H1 (cell line): ENCODE results near the gene FOXC1. TPM values are rescaled to one million over a fixed set of nuclear protein-coding genes. Genes with fewer than 3 reads are reported as not detected.

ENCODE experiments used
- CTCF ChIA-PET: fragments of 300-600 bp; sonication (Branson Sonifier 250); formaldehyde crosslinking; loops from one replicate; lab custom pipeline; 2021; ENCODE audit not compliant: partially characterized antibody; lab: Charles Lee
- POLR2A ChIA-PET: fragments of 300-600 bp; sonication (Branson Sonifier 250); formaldehyde crosslinking; loops from one replicate; lab custom pipeline; 2021; ENCODE audit warnings: inconsistent platforms; ENCODE audit not compliant: partially characterized antibody; lab: Charles Lee
- DNase-seq, 2 experiments: peaks; one replicate each; pipeline versions ENCODE4 v3.0.0 to v3.0.0-alpha.2; 2010 to 2022; ENCODE audit warnings: low spot score in 2 of 2, low read depth in 1 of 2, mixed read lengths in 1 of 2
- FAIRE-seq: peaks from 2 replicates; lab custom pipeline; 2011; peaks lifted over from hg19 to GRCh38; lab: Jason Lieb, UNC
- H2AFZ ChIP-seq: 2 replicates; pipeline ENCODE4 v1.8.1; 2012; ENCODE audit warnings: low read length, inconsistent platforms
- H2AK5ac ChIP-seq: 2 replicates; pipeline ENCODE4 v1.6.1; 2013; ENCODE audit warnings: low read depth, low read length
- H2BK120ac ChIP-seq: replicated peaks from 2 replicates; pipeline ENCODE3; 2013; ENCODE audit warnings: low read depth, low read length, inconsistent platforms
- H2BK12ac ChIP-seq: 2 replicates; pipeline ENCODE4 v1.6.1; 2013; ENCODE audit warnings: low read depth, low read length
- H2BK15ac ChIP-seq: 2 replicates; pipeline ENCODE4 v1.6.1; 2013; ENCODE audit warnings: low read length
- H2BK20ac ChIP-seq: 2 replicates; pipeline ENCODE4 v1.6.1; 2013; ENCODE audit warnings: low read length
- H2BK5ac ChIP-seq: 2 replicates; pipeline ENCODE4 v1.6.1; 2013; ENCODE audit warnings: low read depth, low read length
- H3K14ac ChIP-seq: 2 replicates; pipeline ENCODE4 v1.6.1; 2013; ENCODE audit warnings: inconsistent platforms; ENCODE audit not compliant: insufficient read length
- H3K18ac ChIP-seq: 2 replicates; pipeline ENCODE4 v1.6.1; 2013; ENCODE audit warnings: low read length; ENCODE audit errors: extremely low read depth
- H3K23ac ChIP-seq: 2 replicates; pipeline ENCODE4 v1.6.1; 2013; ENCODE audit warnings: inconsistent platforms; ENCODE audit not compliant: insufficient read length
- H3K23me2 ChIP-seq: 2 replicates; pipeline ENCODE4 v1.6.1; 2013; ENCODE audit warnings: low read depth, low read length
- H3K27ac ChIP-seq: 2 replicates; pipeline ENCODE4 v1.6.1; 2011; ENCODE audit warnings: low read depth, low read length, inconsistent platforms
- H3K27me3 ChIP-seq, 4 experiments: replicated peaks in 1 of 4; 1 replicate in 1 of 4; 2 replicates in 3 of 4; pipeline versions ENCODE4 v1.6.1 to v1.8.1; 2011 to 2013; ENCODE audit warnings: low read length in 3 of 4, mild to moderate bottlenecking in 3 of 4, inconsistent platforms in 2 of 4, mixed read lengths in 2 of 4, moderate library complexity in 1 of 4; ENCODE audit not compliant: control insufficient read depth in 3 of 4, insufficient read depth in 3 of 4; ENCODE audit errors: extremely low read depth in 1 of 4
- H3K36me3 ChIP-seq, 4 experiments: 2 replicates each; pipeline versions ENCODE4 v1.6.1 to v1.8.1; 2011 to 2013; ENCODE audit warnings: mild to moderate bottlenecking in 4 of 4, low read length in 3 of 4, moderate library complexity in 2 of 4, control low read depth in 1 of 4, inconsistent platforms in 1 of 4; ENCODE audit not compliant: insufficient read depth in 4 of 4, control insufficient read depth in 2 of 4
- H3K4ac ChIP-seq: replicated peaks from 2 replicates; pipeline ENCODE3; 2013; ENCODE audit warnings: low read length, low read depth, mixed read lengths, inconsistent platforms; ENCODE audit not compliant: insufficient read length
- H3K4me1 ChIP-seq, 4 experiments: replicated peaks in 1 of 4; 1 replicate in 1 of 4; 2 replicates in 3 of 4; pipeline versions ENCODE4 v1.6.1 to v1.8.1; 2011 to 2013; ENCODE audit warnings: low read length in 3 of 4, inconsistent platforms in 2 of 4, mixed read lengths in 1 of 4; ENCODE audit not compliant: insufficient read depth in 4 of 4, control insufficient read depth in 3 of 4
- H3K4me2 ChIP-seq, 2 experiments: 2 replicates each; pipeline versions ENCODE4 v1.6.1 to v1.8.1; 2011 to 2013; ENCODE audit warnings: low read depth in 2 of 2, low read length in 2 of 2, control low read depth in 1 of 2, inconsistent platforms in 1 of 2, mild to moderate bottlenecking in 1 of 2; ENCODE audit not compliant: insufficient read depth in 1 of 2
- H3K4me3 ChIP-seq, 4 experiments: fragments of 200-600, 300-600 bp in 1 of 4; sonication (generic), shearing (Covaris generic), sonication (Bioruptor Twin) in 1 of 4; 2 replicates each; pipeline versions ENCODE4 v1.5.1 to v1.8.1; 2011 to 2016; ENCODE audit warnings: low read length in 4 of 4, low read depth in 3 of 4, control low read depth in 2 of 4, inconsistent platforms in 2 of 4, mild to moderate bottlenecking in 2 of 4, mixed read lengths in 1 of 4, moderate library complexity in 1 of 4; ENCODE audit not compliant: insufficient read depth in 2 of 4; ENCODE audit errors: extremely low read depth in 1 of 4
- H3K56ac ChIP-seq: replicated peaks from 2 replicates; pipeline ENCODE3; 2013; ENCODE audit warnings: low read depth, mild to moderate bottlenecking, mixed read lengths, low read length, inconsistent platforms; ENCODE audit not compliant: insufficient read length
- H3K79me1 ChIP-seq: 2 replicates; pipeline ENCODE4 v1.6.1; 2013; ENCODE audit warnings: low read depth, low read length, control low read depth
- H3K79me2 ChIP-seq, 2 experiments: 2 replicates each; pipeline versions ENCODE4 v1.6.1 to v1.8.1; 2012 to 2013; ENCODE audit warnings: low read length in 2 of 2, mild to moderate bottlenecking in 2 of 2, inconsistent platforms in 1 of 2; ENCODE audit not compliant: insufficient read depth in 2 of 2, control insufficient read depth in 1 of 2
- H3K9ac ChIP-seq, 4 experiments: replicated peaks in 1 of 4; 1 replicate in 1 of 4; 2 replicates in 3 of 4; pipeline versions ENCODE4 v1.6.1 to v1.8.1; 2011 to 2013; ENCODE audit warnings: low read depth in 3 of 4, low read length in 3 of 4, control low read depth in 2 of 4, mild to moderate bottlenecking in 2 of 4, moderate library complexity in 2 of 4, inconsistent platforms in 1 of 4; ENCODE audit errors: extremely low read depth in 1 of 4
- H3K9me3 ChIP-seq, 2 experiments: 2 replicates each; pipeline versions ENCODE4 v1.6.1 to v1.8.1; 2012 to 2013; ENCODE audit warnings: mild to moderate bottlenecking in 2 of 2, moderate library complexity in 2 of 2, control low read depth in 1 of 2, inconsistent platforms in 1 of 2, low read depth in 1 of 2, low read length in 1 of 2, mixed read lengths in 1 of 2; ENCODE audit not compliant: insufficient read depth in 2 of 2
- H4K20me1 ChIP-seq, 2 experiments: replicated peaks in 1 of 2; 2 replicates each; pipeline versions ENCODE3 to v1.8.1; 2011 to 2013; ENCODE audit warnings: inconsistent platforms in 2 of 2, low read length in 2 of 2, mild to moderate bottlenecking in 1 of 2; ENCODE audit not compliant: insufficient read depth in 2 of 2, control insufficient read depth in 1 of 2
- H4K5ac ChIP-seq: 2 replicates; pipeline ENCODE4 v1.6.1; 2013; ENCODE audit warnings: low read length, low read depth, mixed read lengths, inconsistent platforms; ENCODE audit not compliant: insufficient read length
- H4K8ac ChIP-seq: 2 replicates; pipeline ENCODE4 v1.8.0; 2013; ENCODE audit warnings: mild to moderate bottlenecking, moderate library complexity, low read length, inconsistent platforms; ENCODE audit not compliant: insufficient read depth; ENCODE audit errors: extremely low read depth
- H4K91ac ChIP-seq: replicated peaks from 2 replicates; pipeline ENCODE3; 2013; ENCODE audit warnings: low read length, mixed read lengths, inconsistent platforms; ENCODE audit not compliant: insufficient read length
- CEBPB ChIP-seq: IDR thresholded peaks from 2 replicates; pipeline ENCODE4 v1.6.1; 2012; ENCODE audit warnings: low read depth, low read length
- CREB1 ChIP-seq: IDR thresholded peaks from 2 replicates; pipeline ENCODE4 v1.6.1; 2012; ENCODE audit warnings: inconsistent platforms
- KDM5A ChIP-seq: fragments of 200-600 bp; IDR thresholded peaks from 2 replicates; pipeline ENCODE4 v1.7.1; 2012; ENCODE audit warnings: mild to moderate bottlenecking, low read length, inconsistent platforms, mixed read lengths
- POLR2AphosphoS5 ChIP-seq: IDR thresholded peaks from 2 replicates; pipeline ENCODE4 v1.6.1; 2011; ENCODE audit warnings: low read depth, low read length
- WGBS, 2 experiments: shearing (Covaris generic) in 1 of 2; methylation state at CpG; one replicate each; pipeline versions ENCODE4 v1.1.6 to v1.1.7; 2013 to 2015; ENCODE audit warnings: low lambda C conversion rate in 2 of 2, mixed read lengths in 2 of 2, inconsistent platforms in 1 of 2, low coverage in 1 of 2, missing lambda C conversion rate in 1 of 2; ENCODE audit not compliant: insufficient replicate concordance in 2 of 2, insufficient coverage in 1 of 2, insufficient read length in 1 of 2; ENCODE audit errors: extremely low coverage in 1 of 2, missing lambda C conversion rate in 1 of 2; 5-methylcytosine and 5-hydroxymethylcytosine counted together
- polyA plus RNA-seq, 7 experiments: library from polyadenylated mRNA; depleted of rRNA in 3 of 7; stranded (reverse) in 5 of 7; unstranded in 2 of 7; fragments of >200 nt in 5 of 7; fragments of 200-250 nt in 2 of 7; gene quantifications; 1 replicate in 5 of 7; 2 replicates in 1 of 7; 4 replicates in 1 of 7; pipeline versions ENCODE4 v1.2.1 to v1.2.3, GENCODE V29; 2011 to 2013; ENCODE audit warnings: missing spikeins in 2 of 7, mixed read lengths in 2 of 7
- total RNA-seq: library from RNA; stranded (reverse); fragmentation: NEBNext Ultra II Directional; extraction: Animal tissue kit (Norgen Biotek cat#: 25700); gene quantifications from 2 replicates; pipeline ENCODE4 v1.2.1, GENCODE V29; 2021

The FOXC1 gene
- total and polyA plus RNA-seq, 2 of the 8 experiments (the other 6 are each of a cell fraction or from before 2014, with no cell fraction given) = 0.22 TPM; not detected in 1

- Histone ChIP-seq H3K23ac (no peak overlapping the region), H4K8ac (peak overlapping the region; percentile 68; the same call in 1 of the 2 replicates), H3K79me1 (no peaks in the 10 kb centered on the region), H3K14ac (no peak overlapping the region), H3K18ac (no peak overlapping the region), H3K36me3 (no peaks in the 10 kb centered on the region), H3K27ac (no peak overlapping the region), H2BK15ac (no peak overlapping the region), H3K4me1 (no peaks in the 10 kb centered on the region; a peak in 2 of 7 replicates), H2AFZ (no peak overlapping the region), H3K23me2 (no peaks in the 10 kb centered on the region), H2BK20ac (no peak overlapping the region), H3K4me3 (no peak overlapping the region), H4K5ac (no peak overlapping the region), H4K91ac (no peak overlapping the region), H3K9me3 (no peaks in the 10 kb centered on the region), H2AK5ac (no peak overlapping the region), H3K56ac (no peak overlapping the region), H3K27me3 (peaks cover 0 to 3% (median 0%) of the 10 kb centered on the region in 4 experiments; a peak in 1 of 7 replicates), H2BK120ac (no peak overlapping the region), H4K20me1 (no peaks in the 10 kb centered on the region), H3K9ac (no peak overlapping the region), H3K4ac (no peak overlapping the region), H2BK5ac (no peak overlapping the region), H3K79me2 (no peaks in the 10 kb centered on the region), H3K4me2 (no peak overlapping the region), H2BK12ac (no peak overlapping the region)
- FAIRE-seq (no peak), DNase-seq (peak in 1 of 2 experiments; percentile 37)
- CTCF ChIA-PET = interaction anchor here (0.5 to 1.7 kb wide), 3 partner anchors 14 to 74 kb away, joined by 3 to 4 read pairs (median 3); no protein-coding TSS in a partner anchor
- TF ChIP-seq CREB1 (no peak), KDM5A (no peak), POLR2AphosphoS5 (no peak), CEBPB (0 out of 2 replicates have a peak, but pooled peaks have one; percentile 27)
- POLR2A ChIA-PET = no interaction called here
- WGBS, 2 experiments = 88% methylated on average over 5 of the region's 9 CpGs; no CpG with 5 or more reads in 1 of the 2 experiments
Observed at GRCh38 chr6:1580585-1580984, 29.1 kb upstream of the FOXC1 start.
